HG03520 (cell line): ENCODE data around the gene ACTN4.

Experiments used
- ATAC-seq: cut with Tn5 transposase; IDR thresholded peaks from one replicate; pipeline ENCODE4 v1.9.1; 2021; ENCODE audit warnings: mild to moderate bottlenecking, moderate library complexity; ENCODE audit not compliant: unreplicated experiment

ACTN4 gene

DNA sequence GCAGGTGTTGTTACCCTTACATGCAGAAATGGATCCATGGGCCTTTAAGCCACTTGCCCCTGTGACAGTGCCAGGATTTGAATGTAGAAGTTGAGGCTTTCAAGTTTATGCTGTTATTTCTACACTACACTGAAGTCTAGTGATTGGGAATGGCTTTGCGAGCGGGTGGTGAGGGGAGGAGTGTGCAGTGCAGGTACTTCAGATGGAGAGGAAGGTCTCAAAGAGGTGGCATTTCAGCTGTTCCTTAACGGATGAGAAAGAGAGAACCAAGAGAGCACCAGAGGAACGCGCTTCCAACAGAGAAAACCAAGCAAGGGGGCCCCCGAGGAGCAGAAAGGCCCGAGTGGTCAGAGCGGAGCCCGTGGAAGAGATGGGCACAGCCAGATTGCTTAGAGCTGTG, 13.3 kb downstream of the ACTN4 start:
- ATAC-seq = no peak

- ATAC-seq = no peak
Measured at GRCh38 chr19:38661136-38661535, 13.7 kb downstream of the ACTN4 start.

DNA sequence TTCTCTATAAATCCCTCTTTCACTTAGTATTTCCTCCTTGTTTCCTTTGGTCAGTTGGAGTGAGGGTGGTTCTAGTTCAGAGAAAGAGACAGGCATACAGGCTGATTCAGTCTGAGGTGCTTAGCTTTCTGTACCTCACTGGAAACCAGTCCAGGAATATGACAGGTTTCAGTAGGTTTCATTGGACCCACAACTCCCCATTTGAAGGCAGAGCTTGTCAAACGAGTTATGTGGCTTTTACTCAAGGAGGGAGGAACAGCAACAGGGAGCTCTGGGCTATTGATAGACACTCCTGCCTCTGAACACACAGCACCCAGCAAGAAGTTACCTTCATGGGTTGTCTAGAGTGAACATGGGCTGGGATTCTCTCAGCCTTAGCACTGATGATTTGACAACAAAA, 14.5 kb downstream of the ACTN4 start:
- ATAC-seq = no peak

GRCh38 chr19:38662537-38663155, 15.2 kb downstream of the ACTN4 start:
- no peak for ATAC-seq

- ATAC-seq = no peak
Measured at GRCh38 chr19:38663156-38663651, 15.8 kb downstream of the ACTN4 start.

DNA sequence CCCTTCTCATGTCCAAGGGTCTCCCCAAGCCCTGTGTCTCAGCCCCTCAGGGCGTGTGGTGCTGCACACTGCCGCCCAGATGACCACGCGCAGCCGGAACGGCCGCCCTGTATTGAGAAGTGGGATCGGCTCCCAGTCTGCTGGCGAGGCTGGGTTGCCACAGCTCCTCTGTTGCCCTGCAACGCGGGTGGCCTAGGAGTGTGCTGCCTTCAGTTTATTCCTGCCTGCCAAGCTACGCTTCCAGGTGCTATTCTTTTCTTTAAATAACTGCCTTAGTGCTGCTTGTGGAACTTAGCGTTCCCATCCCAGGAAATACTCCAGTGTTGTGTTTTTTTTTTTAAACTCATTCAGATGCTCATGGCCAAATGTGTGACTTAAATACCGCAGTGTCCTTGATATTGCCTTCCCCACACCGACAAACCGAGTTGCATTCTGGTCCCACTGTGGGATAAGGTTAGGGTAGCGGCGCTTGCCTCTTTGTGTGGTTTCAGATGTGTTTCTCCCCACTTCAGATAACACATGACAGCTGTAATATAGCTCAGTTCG, 16.6 kb downstream of the ACTN4 start:
- no peak for ATAC-seq

DNA sequence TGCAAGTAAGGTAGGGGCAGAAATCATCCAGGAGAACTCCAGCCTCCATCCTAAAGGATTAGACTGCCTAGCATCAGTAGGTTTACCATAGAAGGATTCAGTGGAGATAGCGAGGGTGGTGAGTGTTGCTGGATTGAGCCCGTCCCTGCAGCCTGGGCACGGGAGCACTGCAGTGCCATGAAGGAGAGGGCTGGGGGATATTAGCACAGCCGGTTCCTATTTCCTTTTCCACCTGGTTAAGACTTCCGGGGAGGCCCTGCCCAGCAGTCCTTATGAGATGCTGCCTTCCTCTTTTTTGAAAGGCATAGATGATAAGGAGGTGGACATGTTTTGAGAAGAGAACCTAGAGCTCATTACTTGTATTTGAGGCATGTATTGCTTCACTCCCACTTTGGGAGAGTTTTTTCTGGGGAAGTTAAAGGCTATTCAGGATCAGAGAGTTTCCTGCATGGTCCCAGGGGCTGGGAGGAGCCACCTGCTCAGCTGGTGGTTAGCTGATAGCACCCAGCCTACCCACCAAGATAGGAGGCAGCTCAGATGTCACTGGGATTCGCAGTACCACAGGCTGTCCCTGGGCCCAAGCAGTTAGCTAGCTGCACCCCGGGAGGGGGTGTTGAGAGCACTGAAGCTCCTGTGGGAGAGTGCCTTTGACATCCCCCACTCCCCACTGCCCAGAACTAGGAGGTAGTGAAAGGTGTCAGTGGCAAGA, 17.2 kb downstream of the ACTN4 start:
- no peak for ATAC-seq

DNA sequence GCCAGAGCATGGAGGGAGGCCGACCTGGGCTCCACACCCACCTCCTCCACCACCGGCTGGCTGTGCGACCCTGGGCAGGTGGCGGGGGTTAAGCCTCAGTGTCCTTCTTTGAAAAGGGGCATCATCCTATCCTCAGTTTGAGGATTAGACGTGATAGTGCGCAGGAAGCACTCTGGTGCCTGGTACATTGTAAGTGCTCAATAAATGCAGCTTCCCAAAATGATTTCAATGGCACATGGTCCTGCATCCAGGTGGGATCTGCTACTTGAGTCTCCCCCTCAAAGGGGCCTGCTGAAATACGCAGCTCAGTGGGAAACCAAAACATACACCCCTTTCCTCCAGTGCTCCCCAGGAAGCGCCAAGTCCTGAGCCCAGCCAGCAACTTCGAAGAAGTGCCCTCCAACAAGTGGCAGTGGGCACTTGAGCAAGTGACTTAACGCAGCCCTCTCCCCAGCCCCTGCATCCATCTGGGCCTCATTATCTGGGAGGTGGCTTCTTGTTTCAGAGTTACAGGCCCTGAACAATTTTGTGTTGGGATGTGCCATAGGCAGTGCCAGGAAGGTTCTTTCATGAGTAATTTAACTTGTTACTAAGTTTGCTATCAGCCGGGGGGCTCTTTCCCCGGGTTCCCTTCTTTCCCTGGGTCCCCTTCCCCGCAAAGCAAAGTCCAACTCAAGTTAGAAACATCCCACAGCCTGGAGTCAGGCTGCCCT, 17.9 kb downstream of the ACTN4 start:
- no peak for ATAC-seq

DNA sequence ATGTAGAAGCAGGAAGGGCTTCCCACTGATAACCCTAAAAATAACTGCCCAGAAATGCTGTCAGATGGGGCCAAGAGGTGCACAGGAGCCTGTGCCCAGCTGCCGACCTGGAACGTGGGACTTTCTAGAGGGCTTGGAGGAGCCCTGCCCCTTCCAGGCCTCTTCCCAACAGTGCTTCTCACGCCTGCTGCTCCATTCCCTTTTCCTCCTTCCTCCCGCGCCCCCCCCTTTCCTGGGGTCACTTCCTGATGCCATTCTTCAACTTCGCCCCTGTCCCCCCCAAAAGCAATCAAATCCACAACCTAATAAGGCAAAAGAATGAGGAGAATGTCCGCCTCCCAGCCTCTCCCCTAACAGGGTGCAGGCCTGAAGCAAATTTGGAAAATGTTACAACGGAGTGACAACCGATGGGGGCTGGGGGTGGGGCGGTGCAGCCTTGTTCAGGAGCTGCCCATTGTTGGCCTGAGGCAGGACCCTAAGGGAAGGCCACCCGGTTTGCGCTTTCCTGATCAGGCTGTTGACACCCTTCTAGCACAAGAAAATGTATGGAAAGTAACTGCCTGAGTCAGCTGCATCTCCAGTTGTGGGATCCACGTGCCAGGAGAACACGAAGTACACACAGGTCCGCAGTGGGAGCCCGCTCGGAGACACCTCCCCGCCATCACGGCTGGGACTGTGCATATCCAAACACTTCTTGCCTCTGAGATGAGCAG, 18.7 kb downstream of the ACTN4 start:
- ATAC-seq = no peak

GRCh38 chr19:38666663-38667511, 19.4 kb downstream of the ACTN4 start:
- ATAC-seq = no peak

DNA sequence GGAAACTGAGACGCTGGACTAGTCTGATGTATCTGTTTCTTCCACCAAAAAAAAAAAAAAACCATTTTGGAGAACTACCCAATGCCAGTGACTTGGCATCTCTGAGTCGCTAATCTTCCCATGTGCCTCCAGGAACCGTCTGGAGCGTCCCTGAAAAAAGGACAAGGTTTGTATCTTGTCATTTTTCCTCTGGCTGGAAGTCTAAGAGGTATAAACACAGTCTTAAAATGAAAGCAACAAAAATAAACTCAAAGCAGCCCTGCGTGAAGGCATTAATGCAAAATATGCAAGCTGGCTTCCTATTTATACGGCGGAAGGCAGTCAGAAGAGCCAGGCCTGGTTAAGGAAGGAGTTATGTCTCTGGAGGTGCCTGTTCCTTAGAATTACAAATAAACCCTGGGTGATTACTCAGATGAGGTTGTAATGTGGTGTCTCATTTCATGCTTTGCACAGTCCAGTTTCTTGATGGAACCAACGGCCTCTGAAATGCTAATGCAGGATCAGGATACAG, 20.3 kb downstream of the ACTN4 start:
- no peak for ATAC-seq

GRCh38 chr19:38669552-38669951, 22.1 kb downstream of the ACTN4 start:
- ATAC-seq = no peak

- ATAC-seq = no peak
Measured at GRCh38 chr19:38670921-38671398, 23.5 kb downstream of the ACTN4 start.

GRCh38 chr19:38671654-38672053, 24.2 kb downstream of the ACTN4 start:
- ATAC-seq = no peak

DNA sequence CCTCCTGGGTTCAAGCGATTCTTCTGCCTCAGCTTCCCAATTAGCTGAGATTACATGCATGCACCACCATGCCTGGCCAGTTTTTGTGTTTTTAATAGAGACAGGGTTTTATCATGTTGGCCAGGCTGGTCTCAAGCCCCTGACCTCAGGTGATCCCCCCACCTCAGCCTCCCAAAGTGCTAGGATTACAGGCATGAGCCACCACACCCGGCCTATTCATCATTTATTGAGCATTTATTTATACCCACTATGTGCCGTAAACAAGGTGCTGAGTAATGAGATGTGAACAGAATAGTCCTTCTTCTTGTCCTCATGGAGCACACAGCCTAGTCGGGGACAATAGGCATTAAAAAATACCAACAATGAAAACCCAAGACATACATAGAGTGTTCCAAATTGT, 25.6 kb downstream of the ACTN4 start:
- ATAC-seq = no peak

DNA sequence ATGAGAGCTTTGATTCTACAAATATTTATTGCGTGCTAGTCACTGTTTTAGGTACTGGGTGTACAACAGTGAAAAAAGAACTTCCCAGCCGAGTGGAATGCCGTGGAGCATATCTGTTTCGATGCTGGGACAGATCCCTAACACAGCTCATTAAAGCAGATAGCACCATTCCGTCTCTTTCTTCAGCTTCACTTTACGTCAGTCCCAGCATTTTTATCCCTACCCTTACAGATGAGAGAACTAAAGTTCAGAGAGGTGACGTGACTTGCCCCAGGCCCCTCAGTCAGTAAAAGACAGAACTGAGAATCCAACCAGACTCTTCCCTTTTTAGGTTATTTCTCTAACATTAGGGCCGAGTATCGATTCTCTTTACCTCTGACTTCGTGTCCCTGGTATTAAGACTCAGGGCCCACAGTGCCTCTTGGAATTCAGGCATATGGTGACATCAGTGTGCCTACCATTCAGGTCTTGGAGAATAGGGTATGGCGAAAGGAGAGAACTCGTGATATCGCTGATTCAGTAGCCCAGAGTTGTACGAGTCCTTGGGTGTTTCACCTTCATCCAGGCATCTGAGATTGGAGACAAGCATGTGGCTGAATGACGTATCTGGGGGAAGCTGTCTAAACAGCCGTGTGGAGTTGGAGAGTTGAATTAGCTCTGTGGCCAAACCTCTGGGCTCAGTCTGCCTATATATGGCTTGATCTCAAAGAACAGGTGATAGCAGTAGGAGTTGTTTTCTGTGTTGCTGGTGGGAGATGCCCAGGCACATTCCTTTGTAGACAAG, 27.1 kb downstream of the ACTN4 start:
- no peak for ATAC-seq

GRCh38 chr19:38675611-38676010, 28.2 kb downstream of the ACTN4 start:
- ATAC-seq = no peak

DNA sequence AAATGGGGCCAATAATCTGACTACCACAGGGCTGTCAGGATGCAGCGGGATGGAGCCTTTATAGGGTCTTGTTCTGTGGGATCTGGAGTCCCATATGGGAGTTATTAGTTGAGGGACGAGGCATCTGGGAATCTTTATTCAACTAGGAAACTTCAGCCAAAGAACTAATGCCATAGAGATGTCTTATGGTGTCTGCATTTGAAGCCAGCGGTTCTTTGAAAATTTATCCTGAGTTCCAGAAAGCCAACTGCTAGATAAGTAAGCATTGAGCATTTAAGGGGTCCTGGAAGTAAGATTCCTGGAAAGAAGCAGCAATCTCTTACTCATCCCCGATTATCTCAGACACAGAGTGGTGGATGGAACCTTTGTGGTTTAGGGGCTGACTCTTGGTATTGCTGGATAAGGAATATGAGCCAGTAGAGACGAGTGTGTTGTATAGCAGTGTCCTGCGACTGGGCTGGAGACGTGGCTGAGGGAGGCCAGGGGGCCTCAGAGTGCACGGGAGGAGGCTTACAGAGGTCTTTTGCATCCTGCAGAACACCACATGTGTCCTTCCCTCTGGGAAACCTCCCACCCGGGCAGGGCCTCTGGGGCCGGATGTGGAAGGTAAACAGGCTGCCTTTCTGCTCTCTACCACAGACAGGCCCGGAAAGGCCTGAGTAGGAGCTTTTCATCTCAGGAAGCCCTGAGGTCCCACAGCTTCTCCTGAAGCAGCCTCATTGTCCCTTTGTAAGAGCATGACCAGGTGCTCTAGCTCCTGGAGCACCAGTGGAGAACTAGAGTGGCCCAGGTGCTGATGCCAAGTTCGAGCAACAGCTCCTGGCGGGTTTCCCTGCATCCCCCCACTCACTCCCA, 28.8 kb downstream of the ACTN4 start:
- no peak for ATAC-seq
